ENCODE results near the gene KLHL2.
"Not testable (repeated sequence)": the region's sequence is repeated elsewhere in the genome, so short reads cannot be mapped to it uniquely, and the experiment has no call there.

The KLHL2 gene

GRCh38 chr4:165207431-165208220 lies at the start of gene KLHL2:
TSS of gene KLHL2 (plus strand) at chr4:165207561. CDS start at chr4:165207877, 316 bp downstream.
- DNase-seq = peak; percentile 74 to 75

- DNase-seq = no peak
Measured at GRCh38 chr4:165158762-165159161, 48.6 kb upstream of the KLHL2 start.

- DNase-seq = no peak
Measured at GRCh38 chr4:165164257-165164656, 43.1 kb upstream of the KLHL2 start.

GRCh38 chr4:165166872-165167271 lies 40.5 kb upstream of the KLHL2 start:
- DNase-seq = not testable (repeated sequence)

GRCh38 chr4:165167650-165168049 lies 39.7 kb upstream of the KLHL2 start:
- DNase-seq = no peak

GRCh38 chr4:165170819-165171218 lies 36.5 kb upstream of the KLHL2 start:
- no peak for DNase-seq

- not testable (repeated sequence) for DNase-seq
Measured at GRCh38 chr4:165175470-165175869, 31.9 kb upstream of the KLHL2 start.

GRCh38 chr4:165175879-165176278 lies 31.5 kb upstream of the KLHL2 start:
- no peak for DNase-seq

- DNase-seq = peak; percentile 39 to 67
Measured at GRCh38 chr4:165177725-165178666, 29.4 kb upstream of the KLHL2 start.

- DNase-seq = no peak
Measured at GRCh38 chr4:165184220-165184619, 23.1 kb upstream of the KLHL2 start.

GRCh38 chr4:165184998-165185397 lies 22.4 kb upstream of the KLHL2 start:
- not testable (repeated sequence) for DNase-seq

- DNase-seq = no peak
Measured at GRCh38 chr4:165185448-165185847, 21.9 kb upstream of the KLHL2 start.

- no peak for DNase-seq
Measured at GRCh38 chr4:165190591-165191347, 16.6 kb upstream of the KLHL2 start.

GRCh38 chr4:165191348-165191656 lies 16.1 kb upstream of the KLHL2 start:
- DNase-seq = no peak

GRCh38 chr4:165191814-165192499 lies 15.4 kb upstream of the KLHL2 start:
- DNase-seq = no peak

GRCh38 chr4:165192500-165192898 lies 14.9 kb upstream of the KLHL2 start:
- DNase-seq = no peak

GRCh38 chr4:165192956-165193355 lies 14.4 kb upstream of the KLHL2 start:
- no peak for DNase-seq

- no peak for DNase-seq
Measured at GRCh38 chr4:165194368-165194767, 13.0 kb upstream of the KLHL2 start.

GRCh38 chr4:165198329-165198728 lies 9.0 kb upstream of the KLHL2 start:
- no peak for DNase-seq

GRCh38 chr4:165199286-165199685 lies 8.1 kb upstream of the KLHL2 start:
- no peak for DNase-seq

- no peak for DNase-seq
Measured at GRCh38 chr4:165199722-165200121, 7.6 kb upstream of the KLHL2 start.

GRCh38 chr4:165201806-165202205 lies 5.6 kb upstream of the KLHL2 start:
- no peak for DNase-seq
